ENCODE measurements around the gene FAT4. TPM values are rescaled to one million over a fixed set of nuclear protein-coding genes. Genes with fewer than 3 reads are reported as not detected.

The FAT4 gene
- total and polyA plus RNA-seq, 2 donors (not counting 3 experiments of a cell fraction or from before 2014, with no cell fraction given) = 16.4 to 39.1 TPM

DNA sequence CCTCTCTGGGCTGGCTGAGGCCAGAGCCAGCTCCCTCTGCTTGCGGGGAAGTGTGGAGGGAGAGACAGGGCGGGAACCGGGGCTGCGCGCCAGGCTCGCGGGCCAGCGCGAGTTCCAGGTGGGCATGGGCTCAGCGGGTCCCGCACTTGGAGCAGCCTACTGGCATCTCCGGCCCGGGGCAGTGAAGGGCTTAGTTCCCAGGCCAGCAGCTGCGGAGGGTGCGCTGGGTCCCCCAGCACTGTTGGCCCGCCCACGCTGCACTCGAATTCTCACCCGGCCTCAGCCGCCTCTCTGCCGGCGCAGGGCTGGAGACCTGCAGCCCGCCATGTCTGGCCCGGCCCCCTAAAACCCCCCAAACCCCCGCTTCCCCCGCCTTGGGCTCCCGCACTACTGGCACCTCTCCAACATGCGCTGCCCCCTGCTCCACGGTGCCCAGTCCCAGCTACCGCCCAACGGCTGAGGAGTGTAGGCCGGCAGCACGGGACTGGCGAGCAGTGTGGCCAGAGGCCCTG is 33.8 kb upstream of the FAT4 start:
- intact Hi-C loops (cut with micrococcal nuclease) (no loop called here), dilution Hi-C loops (cut with MboI; ENCODE audit: extremely low pct_ligation_motif_present, low sequenced_read_pairs) (no loop called here)
- Histone ChIP-seq H2AFZ (ENCODE audit: low read depth, low read length) (no peak overlapping the region), H3K4me3 (replicated peaks in 1 of 3; ENCODE audit: insufficient read depth in 1 of 3, low read depth in 1 of 3, low read length in 3 of 3) (no peak overlapping the region), H3K79me2 (ENCODE audit: control insufficient read depth, insufficient read depth, low read length) (no peaks in the 10 kb centered on the region), H3K4me2 (ENCODE audit: insufficient read depth, low read length) (no peak overlapping the region), H3K4me1 (ENCODE audit: control insufficient read depth, extremely low read depth, insufficient read depth, low read length) (peaks cover 4% of the 10 kb centered on the region), H3K36me3 (ENCODE audit: control insufficient read depth in 2 of 2, extremely low read depth in 1 of 2, insufficient read depth in 2 of 2, low read length in 2 of 2) (no peaks in the 10 kb centered on the region), H3K27ac (ENCODE audit: insufficient read depth, low read depth, low read length) (no peak overlapping the region), H3K27me3 (ENCODE audit: control insufficient read depth in 2 of 2, insufficient read depth in 2 of 2, low read length in 2 of 2) (no peaks in the 10 kb centered on the region), H4K20me1 (replicated peaks; ENCODE audit: control insufficient read depth, extremely low read depth, insufficient read depth, low read length) (no peaks in the 10 kb centered on the region), H3K9me1 (replicated peaks; ENCODE audit: control insufficient read depth, extremely low read depth, insufficient read depth, low read length) (no peaks in the 10 kb centered on the region), H3K9ac (replicated peaks; ENCODE audit: extremely low read depth, insufficient read depth, low read length) (no peak overlapping the region), H3K9me3 (replicated peaks; ENCODE audit: control insufficient read depth, insufficient read depth, low read length) (no peaks in the 10 kb centered on the region)
- no peak for TF ChIP-seq GATA2 (IDR thresholded peaks at IDR 0.05; ENCODE audit: insufficient read depth, insufficient read length, low read depth, low read length)
- no peak for TF ChIP-seq JUN (IDR thresholded peaks at IDR 0.05; ENCODE audit: borderline replicate concordance, insufficient read depth, insufficient read length, low read depth)
- no peak for TF ChIP-seq MAX (IDR thresholded peaks at IDR 0.05; ENCODE audit: insufficient read depth, insufficient read length)
- DNase-seq (ENCODE audit: low read depth, low spot score) (no peak), FAIRE-seq (no peak)
- BruUV-seq (replicated peaks) = no TSS peak
- ChIA-PET CTCF (interaction anchor here (4.4 kb wide), 1 partner anchor 947 kb away, joined by 72 read pairs; no protein-coding TSS in a partner anchor), POLR2A (no interaction called here)

- peak; percentile 54 for DNase-seq (ENCODE audit: low read depth, low spot score)
- Histone ChIP-seq H3K4me1 (ENCODE audit: control insufficient read depth, extremely low read depth, insufficient read depth, low read length) (peaks cover 4% of the 10 kb centered on the region), H3K4me2 (ENCODE audit: insufficient read depth, low read length) (no peak overlapping the region), H3K9me3 (replicated peaks; ENCODE audit: control insufficient read depth, insufficient read depth, low read length) (no peaks in the 10 kb centered on the region), H3K9me1 (replicated peaks; ENCODE audit: control insufficient read depth, extremely low read depth, insufficient read depth, low read length) (no peaks in the 10 kb centered on the region), H3K27ac (ENCODE audit: insufficient read depth, low read depth, low read length) (no peak overlapping the region), H3K79me2 (ENCODE audit: control insufficient read depth, insufficient read depth, low read length) (no peaks in the 10 kb centered on the region), H3K36me3 (ENCODE audit: control insufficient read depth in 2 of 2, extremely low read depth in 1 of 2, insufficient read depth in 2 of 2, low read length in 2 of 2) (no peaks in the 10 kb centered on the region), H4K20me1 (replicated peaks; ENCODE audit: control insufficient read depth, extremely low read depth, insufficient read depth, low read length) (no peaks in the 10 kb centered on the region), H2AFZ (ENCODE audit: low read depth, low read length) (peak overlapping the region; percentile 28), H3K27me3 (ENCODE audit: control insufficient read depth in 2 of 2, insufficient read depth in 2 of 2, low read length in 2 of 2) (no peaks in the 10 kb centered on the region), H3K4me3 (replicated peaks in 1 of 3; ENCODE audit: insufficient read depth in 1 of 3, low read depth in 1 of 3, low read length in 3 of 3) (no peak overlapping the region), H3K9ac (replicated peaks; ENCODE audit: extremely low read depth, insufficient read depth, low read length) (no peak overlapping the region)
- no TSS peak for BruUV-seq (replicated peaks)
- intact Hi-C loops (cut with micrococcal nuclease) (loop anchor here (1.0 to 2.0 kb wide), 3 partner anchors 571 to 961 kb away; partner anchors contain the start of gene ANKRD50), dilution Hi-C loops (cut with MboI; ENCODE audit: extremely low pct_ligation_motif_present, low sequenced_read_pairs) (no loop called here)
- peak; percentile 48 for FAIRE-seq
- ChIA-PET POLR2A (no interaction called here), CTCF (interaction anchor here (0.5 to 4.4 kb wide), 35 partner anchors 9 to 1510 kb away, joined by 3 to 72 read pairs (median 4); partner anchors contain the start of gene ANKRD50)
- TF ChIP-seq FOS (IDR thresholded peaks at IDR 0.05; ENCODE audit: borderline replicate concordance, insufficient read depth, low read length) = no peak
- TF ChIP-seq, protein P1, sequence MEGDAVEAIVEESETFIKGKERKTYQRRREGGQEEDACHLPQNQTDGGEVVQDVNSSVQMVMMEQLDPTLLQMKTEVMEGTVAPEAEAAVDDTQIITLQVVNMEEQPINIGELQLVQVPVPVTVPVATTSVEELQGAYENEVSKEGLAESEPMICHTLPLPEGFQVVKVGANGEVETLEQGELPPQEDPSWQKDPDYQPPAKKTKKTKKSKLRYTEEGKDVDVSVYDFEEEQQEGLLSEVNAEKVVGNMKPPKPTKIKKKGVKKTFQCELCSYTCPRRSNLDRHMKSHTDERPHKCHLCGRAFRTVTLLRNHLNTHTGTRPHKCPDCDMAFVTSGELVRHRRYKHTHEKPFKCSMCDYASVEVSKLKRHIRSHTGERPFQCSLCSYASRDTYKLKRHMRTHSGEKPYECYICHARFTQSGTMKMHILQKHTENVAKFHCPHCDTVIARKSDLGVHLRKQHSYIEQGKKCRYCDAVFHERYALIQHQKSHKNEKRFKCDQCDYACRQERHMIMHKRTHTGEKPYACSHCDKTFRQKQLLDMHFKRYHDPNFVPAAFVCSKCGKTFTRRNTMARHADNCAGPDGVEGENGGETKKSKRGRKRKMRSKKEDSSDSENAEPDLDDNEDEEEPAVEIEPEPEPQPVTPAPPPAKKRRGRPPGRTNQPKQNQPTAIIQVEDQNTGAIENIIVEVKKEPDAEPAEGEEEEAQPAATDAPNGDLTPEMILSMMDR (IDR thresholded peaks at IDR 0.05; ENCODE audit: extremely low read depth in 1 of 2, insufficient read depth in 1 of 2, low read depth in 1 of 2, low read length in 2 of 2) = peak; percentile 8 to 26
Measured at GRCh38 chr4:125283707-125284279, 31.0 kb upstream of the FAT4 start.
